Cardiac fibroblast (primary cell): ENCODE results near the gene HDAC10.
A peak's percentile ranks its signal among the peaks of the same experiment; 100 is the strongest.

Source experiments
- DNase-seq, 2 donors: peaks; one replicate each; pipeline versions ENCODE4 v3.0.0 to v3.0.0-alpha.2; 2010; ENCODE audit warnings: low read depth in 2 of 2
- H3K4me3 ChIP-seq, 2 donors: replicated peaks in 1 of 2; 1 replicate in 1 of 2; 2 replicates in 1 of 2; pipeline ENCODE4 v1.5.1; 2011; ENCODE audit warnings: low read depth in 2 of 2, low read length in 2 of 2, mild to moderate bottlenecking in 2 of 2, moderate library complexity in 1 of 2
- TF ChIP-seq, protein P1 (sequence below): IDR thresholded peaks from one replicate; pipeline ENCODE4 v1.5.1; 2011; ENCODE audit warnings: low read depth, mild to moderate bottlenecking, low read length, inconsistent platforms

The HDAC10 gene

GRCh38 chr22:50250555-50251476 lies at the start of gene HDAC10:
HDAC10 (minus strand) TSS chr22:50251265; CDS start chr22:50251032, 233 bp downstream.
- TF ChIP-seq, protein P1, sequence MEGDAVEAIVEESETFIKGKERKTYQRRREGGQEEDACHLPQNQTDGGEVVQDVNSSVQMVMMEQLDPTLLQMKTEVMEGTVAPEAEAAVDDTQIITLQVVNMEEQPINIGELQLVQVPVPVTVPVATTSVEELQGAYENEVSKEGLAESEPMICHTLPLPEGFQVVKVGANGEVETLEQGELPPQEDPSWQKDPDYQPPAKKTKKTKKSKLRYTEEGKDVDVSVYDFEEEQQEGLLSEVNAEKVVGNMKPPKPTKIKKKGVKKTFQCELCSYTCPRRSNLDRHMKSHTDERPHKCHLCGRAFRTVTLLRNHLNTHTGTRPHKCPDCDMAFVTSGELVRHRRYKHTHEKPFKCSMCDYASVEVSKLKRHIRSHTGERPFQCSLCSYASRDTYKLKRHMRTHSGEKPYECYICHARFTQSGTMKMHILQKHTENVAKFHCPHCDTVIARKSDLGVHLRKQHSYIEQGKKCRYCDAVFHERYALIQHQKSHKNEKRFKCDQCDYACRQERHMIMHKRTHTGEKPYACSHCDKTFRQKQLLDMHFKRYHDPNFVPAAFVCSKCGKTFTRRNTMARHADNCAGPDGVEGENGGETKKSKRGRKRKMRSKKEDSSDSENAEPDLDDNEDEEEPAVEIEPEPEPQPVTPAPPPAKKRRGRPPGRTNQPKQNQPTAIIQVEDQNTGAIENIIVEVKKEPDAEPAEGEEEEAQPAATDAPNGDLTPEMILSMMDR = no peak
- peak; percentile 75 to 85 for DNase-seq
- H3K4me3 ChIP-seq = peak within 1 kb of the TSS; percentile 71 to 76

GRCh38 chr22:50300620-50301257 lies 49.7 kb upstream of the HDAC10 start:
- peak overlapping the region in 1 of 2 donors; percentile 3 for H3K4me3 ChIP-seq
- TF ChIP-seq, protein P1 = no peak
- no peak for DNase-seq

GRCh38 chr22:50299785-50300619 lies 48.9 kb upstream of the HDAC10 start:
- no peak for DNase-seq
- TF ChIP-seq, protein P1 = no peak
- H3K4me3 ChIP-seq = no peak overlapping the region

GRCh38 chr22:50298937-50299784 lies 48.1 kb upstream of the HDAC10 start:
- TF ChIP-seq, protein P1 = no peak
- H3K4me3 ChIP-seq = no peak overlapping the region
- no peak for DNase-seq

DNA sequence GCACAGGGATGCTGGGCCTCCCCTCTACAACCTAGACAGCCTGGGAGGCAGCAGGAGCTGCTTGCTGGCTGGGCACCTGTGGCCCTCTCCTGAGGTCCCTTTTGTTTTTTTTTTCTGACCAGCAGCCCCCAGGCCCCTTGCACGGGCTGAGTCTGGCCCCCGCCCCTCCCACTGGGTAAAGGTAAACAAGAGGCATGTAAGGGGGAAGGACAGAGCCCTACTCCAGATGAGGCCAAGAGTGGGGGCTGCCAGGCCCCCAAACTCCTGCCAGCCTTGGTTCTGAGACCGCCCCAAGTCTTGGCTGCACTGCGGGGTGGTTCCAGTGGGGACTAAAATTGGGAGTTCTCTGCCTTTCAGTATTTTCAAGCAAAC lies 47.2 kb upstream of the HDAC10 start:
- DNase-seq = no peak
- TF ChIP-seq, protein P1 = no peak
- no peak overlapping the region for H3K4me3 ChIP-seq
